Left ventricle myocardium inferior (tissue), 1 donor: Measurements from ENCODE around the gene HIP1. TPM values are rescaled to one million over a fixed set of nuclear protein-coding genes. Genes with fewer than 3 reads are reported as not detected.
"Not testable (repeated sequence)": the region's sequence is repeated elsewhere in the genome, so short reads cannot be mapped to it uniquely, and the experiment has no call there.

Source experiments
- DNase-seq: peaks from one replicate; pipeline ENCODE4 v3.0.0-alpha.2; 2020
- H3K27ac ChIP-seq: fragments of 200-600 bp; replicated peaks from 2 replicates; pipeline ENCODE4 v1.8.0; 2021
- H3K27me3 ChIP-seq: fragments of 200-600 bp; 2 replicates; pipeline ENCODE4 v1.8.0; 2021; ENCODE audit warnings: low read depth
- H3K36me3 ChIP-seq: fragments of 200-600 bp; 2 replicates; pipeline ENCODE4 v1.8.0; 2021
- H3K4me1 ChIP-seq: fragments of 200-600 bp; 2 replicates; pipeline ENCODE4 v1.8.0; 2021
- H3K4me3 ChIP-seq: fragments of 200-600 bp; 2 replicates; pipeline ENCODE4 v1.8.0; 2021; ENCODE audit warnings: mild to moderate bottlenecking, moderate library complexity
- H3K9me3 ChIP-seq: fragments of 200-600 bp; replicated peaks from 2 replicates; pipeline ENCODE4 v1.8.0; 2021
- intact Hi-C: fragments of 100-400 bp; cut with micrococcal nuclease; formaldehyde crosslinking; loops from one replicate; pipeline ENCODE4 v1.11.0; 2022
- total RNA-seq: library from RNA; stranded (reverse); fragmentation: NEBNext Ultra II Directional; extraction: Animal tissue kit (Norgen Biotek cat#: 25700); gene quantifications from one replicate; pipeline ENCODE4 v1.2.1, GENCODE V29; 2021
- TF ChIP-seq, protein P1 (sequence below): fragments of 200-600 bp; IDR thresholded peaks from 2 replicates; pipeline ENCODE4 v1.8.0; 2021; ENCODE audit warnings: antibody characterized with exemption, mild to moderate bottlenecking, borderline replicate concordance
- donor health status: DM: no; HTN: yes; CAD: no; lungs with severe emphysema.

The HIP1 gene
- total RNA-seq, 1 donor from 2014 or later, result 14.5 TPM

DNA sequence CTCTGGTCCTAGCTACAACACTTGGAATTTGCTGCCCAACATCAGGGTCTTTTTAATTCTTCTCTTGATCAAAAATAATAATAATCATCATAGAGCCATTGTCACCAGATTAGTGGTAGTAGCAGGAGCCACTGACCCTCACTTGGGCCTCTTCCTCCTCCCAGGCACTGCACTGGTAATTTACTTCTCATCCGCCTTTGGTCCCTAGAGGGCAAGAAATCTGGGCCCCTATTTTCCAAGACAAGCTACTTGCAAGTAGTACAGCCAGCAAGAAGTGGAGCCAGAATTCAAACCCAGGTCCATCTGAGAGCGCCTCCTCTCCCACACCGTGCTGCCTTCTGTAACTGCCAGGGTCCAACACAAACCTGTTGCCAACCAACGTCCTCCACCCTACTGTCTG lies 125.4 kb downstream of the HIP1 start:
- no peaks in the 10 kb centered on the region for H3K27me3 ChIP-seq
- peak overlapping the region; percentile 82 for H3K27ac ChIP-seq
- H3K4me1 ChIP-seq, result peaks cover 18% of the 10 kb centered on the region
- TF ChIP-seq, protein P1, sequence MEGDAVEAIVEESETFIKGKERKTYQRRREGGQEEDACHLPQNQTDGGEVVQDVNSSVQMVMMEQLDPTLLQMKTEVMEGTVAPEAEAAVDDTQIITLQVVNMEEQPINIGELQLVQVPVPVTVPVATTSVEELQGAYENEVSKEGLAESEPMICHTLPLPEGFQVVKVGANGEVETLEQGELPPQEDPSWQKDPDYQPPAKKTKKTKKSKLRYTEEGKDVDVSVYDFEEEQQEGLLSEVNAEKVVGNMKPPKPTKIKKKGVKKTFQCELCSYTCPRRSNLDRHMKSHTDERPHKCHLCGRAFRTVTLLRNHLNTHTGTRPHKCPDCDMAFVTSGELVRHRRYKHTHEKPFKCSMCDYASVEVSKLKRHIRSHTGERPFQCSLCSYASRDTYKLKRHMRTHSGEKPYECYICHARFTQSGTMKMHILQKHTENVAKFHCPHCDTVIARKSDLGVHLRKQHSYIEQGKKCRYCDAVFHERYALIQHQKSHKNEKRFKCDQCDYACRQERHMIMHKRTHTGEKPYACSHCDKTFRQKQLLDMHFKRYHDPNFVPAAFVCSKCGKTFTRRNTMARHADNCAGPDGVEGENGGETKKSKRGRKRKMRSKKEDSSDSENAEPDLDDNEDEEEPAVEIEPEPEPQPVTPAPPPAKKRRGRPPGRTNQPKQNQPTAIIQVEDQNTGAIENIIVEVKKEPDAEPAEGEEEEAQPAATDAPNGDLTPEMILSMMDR, result no peak
- H3K4me3 ChIP-seq, result no peak overlapping the region
- no peaks in the 10 kb centered on the region for H3K36me3 ChIP-seq
- no peaks in the 10 kb centered on the region for H3K9me3 ChIP-seq
- no peak for DNase-seq
- intact Hi-C loops, result no loop called here

DNA sequence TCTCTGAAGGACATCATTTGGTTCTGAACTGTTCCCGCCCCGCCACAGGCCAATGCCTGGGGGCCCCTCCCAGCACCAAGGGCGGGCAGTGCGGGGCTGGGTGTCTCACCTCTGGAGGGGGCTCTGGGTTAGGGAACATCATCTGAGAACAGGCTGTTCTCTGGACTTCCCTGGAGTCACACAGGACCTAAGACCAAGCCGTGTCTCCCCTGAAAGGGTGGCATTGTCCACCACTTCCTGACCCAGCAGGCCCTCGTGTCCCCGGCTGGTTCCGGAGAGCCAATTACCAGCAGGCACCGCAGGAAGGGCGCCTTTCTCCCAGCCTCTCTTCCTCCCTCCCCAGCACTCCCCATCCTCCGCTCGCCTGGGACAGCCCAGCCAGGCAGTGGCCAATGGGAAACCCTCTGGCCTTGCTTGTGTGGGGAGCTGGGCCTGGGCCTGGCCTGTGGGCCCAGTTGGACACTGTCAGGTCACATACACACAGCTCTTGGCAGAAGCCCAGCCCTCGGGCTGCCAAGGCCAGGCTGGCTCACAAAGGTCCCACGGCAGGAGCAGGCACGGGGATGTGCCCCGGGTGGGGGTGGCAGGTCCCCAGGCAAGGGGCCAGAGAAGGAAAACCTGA lies 127.1 kb downstream of the HIP1 start:
- no peaks in the 10 kb centered on the region for H3K36me3 ChIP-seq
- peak; percentile 86 for DNase-seq
- TF ChIP-seq, protein P1, result no peak
- peak overlapping the region; percentile 82 for H3K27ac ChIP-seq
- H3K27me3 ChIP-seq, result no peaks in the 10 kb centered on the region
- H3K4me3 ChIP-seq, result peak overlapping the region; percentile 54
- peaks cover 18% of the 10 kb centered on the region for H3K4me1 ChIP-seq
- H3K9me3 ChIP-seq, result no peaks in the 10 kb centered on the region
- intact Hi-C loops, result no loop called here

DNA sequence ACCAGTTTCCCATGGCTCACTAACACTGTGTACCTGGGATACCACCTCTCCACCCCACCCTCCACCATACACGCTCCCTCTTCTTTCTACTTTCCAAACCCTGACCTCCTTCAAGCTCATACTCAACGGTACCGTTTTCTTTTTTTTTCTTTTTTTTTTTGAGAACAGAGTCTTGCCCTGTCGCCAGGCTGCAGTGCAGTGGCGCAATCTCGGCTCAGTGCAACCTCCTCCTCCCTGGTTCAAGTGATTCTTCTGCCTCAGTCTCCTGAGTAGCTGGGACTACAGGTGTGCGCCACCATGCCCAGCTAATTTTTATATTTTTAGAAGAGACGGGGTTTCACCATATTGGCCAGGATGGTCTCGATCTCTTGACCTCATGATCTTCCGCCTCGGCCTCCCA lies 129.3 kb downstream of the HIP1 start:
- intact Hi-C loops, DNase-seq, H3K27ac ChIP-seq, H3K36me3 ChIP-seq, H3K9me3 ChIP-seq, H3K27me3 ChIP-seq, H3K4me3 ChIP-seq: not testable (repeated sequence)
- peaks cover 24% of the 10 kb centered on the region for H3K4me1 ChIP-seq

DNA sequence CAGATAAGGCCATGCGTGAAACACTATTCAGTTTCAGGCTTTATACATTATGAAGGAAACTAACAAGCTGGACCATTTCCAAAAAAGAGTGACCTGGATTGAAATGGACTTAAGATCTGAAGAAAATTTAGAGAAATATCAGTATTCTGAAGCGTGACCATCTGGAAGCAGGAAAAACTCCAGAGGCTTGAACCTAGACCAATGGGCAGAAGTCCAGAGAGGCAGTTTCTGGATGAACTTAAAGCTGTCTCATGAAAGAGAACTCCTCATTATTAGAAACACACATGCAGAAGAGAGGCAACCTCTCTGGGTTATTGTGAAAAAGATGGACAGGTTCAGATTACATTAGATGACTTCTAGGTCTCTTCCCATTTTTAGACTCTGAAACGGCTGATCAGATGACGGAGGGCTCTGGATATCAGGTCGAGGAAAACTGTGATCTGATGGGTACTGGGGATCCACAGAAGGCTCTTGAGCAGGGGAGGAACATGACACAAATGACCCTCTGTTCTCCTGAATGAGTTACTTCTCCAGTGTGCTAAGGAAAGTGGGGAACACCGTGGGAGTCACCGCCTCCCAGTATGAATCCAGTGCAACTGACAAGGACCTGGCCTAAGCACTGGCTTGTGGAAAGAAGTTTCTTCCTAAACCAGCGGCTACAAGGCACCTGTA lies 130.2 kb downstream of the HIP1 start:
- H3K9me3 ChIP-seq, result no peaks in the 10 kb centered on the region
- peaks cover 24% of the 10 kb centered on the region for H3K4me1 ChIP-seq
- intact Hi-C loops, result no loop called here
- no peak overlapping the region for H3K27ac ChIP-seq
- no peaks in the 10 kb centered on the region for H3K36me3 ChIP-seq
- H3K4me3 ChIP-seq, result no peak overlapping the region
- H3K27me3 ChIP-seq, result no peaks in the 10 kb centered on the region
- TF ChIP-seq, protein P1, result no peak
- DNase-seq, result no peak

DNA sequence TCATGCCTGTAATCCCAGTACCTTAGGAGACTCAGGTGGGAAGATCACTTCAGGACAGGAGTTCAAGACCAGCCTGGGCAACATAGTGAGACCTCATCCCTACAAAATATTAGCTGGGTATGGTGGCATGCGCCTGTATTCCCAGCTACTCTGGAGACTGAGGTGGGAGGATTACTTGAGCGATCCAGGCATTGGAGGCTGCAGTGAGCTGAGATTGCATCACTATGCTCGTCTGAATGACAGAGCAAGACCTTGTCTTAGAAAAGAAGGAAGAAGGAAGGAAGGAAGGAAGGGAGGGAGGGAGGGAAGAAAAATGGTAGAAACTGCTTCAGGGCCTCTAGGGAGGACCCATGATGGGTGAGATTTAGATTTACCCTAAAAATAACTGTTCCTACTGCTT lies 134.3 kb downstream of the HIP1 start:
- Histone ChIP-seq H3K4me1 (peaks cover 14% of the 10 kb centered on the region), H3K27ac (peak overlapping the region; percentile 8), H3K9me3 (no peaks in the 10 kb centered on the region), H3K36me3 (no peaks in the 10 kb centered on the region), H3K4me3 (no peak overlapping the region), H3K27me3 (no peaks in the 10 kb centered on the region)
- intact Hi-C loops, result no loop called here
- TF ChIP-seq, protein P1, result no peak
- no peak for DNase-seq

DNA sequence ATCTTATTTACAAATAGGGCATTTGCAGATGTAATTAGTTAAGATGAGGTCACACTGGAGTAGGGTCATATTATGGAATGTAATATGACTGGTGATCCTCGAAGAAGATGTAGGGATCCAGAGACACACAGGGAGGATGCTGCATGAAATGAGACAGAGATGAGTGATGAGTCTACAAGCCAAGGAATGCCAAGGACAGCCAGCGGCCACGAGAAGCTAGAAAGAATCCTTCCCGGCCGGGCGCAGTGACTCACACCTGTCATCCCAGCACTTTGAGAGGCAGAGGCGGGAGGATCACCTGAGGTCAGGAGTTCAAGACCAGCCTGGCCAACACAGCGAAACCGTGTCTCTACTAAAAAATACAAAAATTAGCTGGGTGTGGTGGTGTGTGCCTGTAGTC lies 135.9 kb downstream of the HIP1 start:
- H3K9me3 ChIP-seq, H3K27me3 ChIP-seq, DNase-seq, H3K36me3 ChIP-seq, H3K4me3 ChIP-seq, intact Hi-C loops, H3K27ac ChIP-seq: not testable (repeated sequence)
- peaks cover 29% of the 10 kb centered on the region for H3K4me1 ChIP-seq
